Spleen (tissue), 7 donors: Measurements from ENCODE around the gene RIMBP2.

Experiments
- CTCF ChIP-seq, 11 experiments: fragments of 200-600 bp in 7 of 11; fragments of 450-650 bp in 4 of 11; sonication (generic) in 4 of 11; IDR thresholded peaks in 8 of 11; conservative IDR thresholded peaks in 3 of 11; 1 replicate in 7 of 11; 2 replicates in 4 of 11; pipeline versions ENCODE4 v1.4.0 to v1.8.0; 2016 to 2021; ENCODE audit warnings: antibody characterized with exemption in 11 of 11, inconsistent platforms in 4 of 11, mild to moderate bottlenecking in 1 of 11
- POLR2A ChIP-seq, 3 donors: fragments of 450-650 bp; IDR thresholded peaks; one replicate each; pipeline ENCODE4 v1.5.1; 2017; ENCODE audit warnings: antibody characterized with exemption in 3 of 3, mild to moderate bottlenecking in 1 of 3
- POLR2AphosphoS5 ChIP-seq, 3 donors: sonication (generic); formaldehyde crosslinking; IDR thresholded peaks; one replicate each; pipeline ENCODE4 v1.5.1; 2017; ENCODE audit warnings: antibody characterized with exemption in 3 of 3
- donor health status: DM: no; HTN: no; CAD: no; lungs with moderate emphysema.
- donor health status: DM: no; HTN: no; CAD: no.
- donor health status: DM: no; HTN: no; CAD: no.

DNA sequence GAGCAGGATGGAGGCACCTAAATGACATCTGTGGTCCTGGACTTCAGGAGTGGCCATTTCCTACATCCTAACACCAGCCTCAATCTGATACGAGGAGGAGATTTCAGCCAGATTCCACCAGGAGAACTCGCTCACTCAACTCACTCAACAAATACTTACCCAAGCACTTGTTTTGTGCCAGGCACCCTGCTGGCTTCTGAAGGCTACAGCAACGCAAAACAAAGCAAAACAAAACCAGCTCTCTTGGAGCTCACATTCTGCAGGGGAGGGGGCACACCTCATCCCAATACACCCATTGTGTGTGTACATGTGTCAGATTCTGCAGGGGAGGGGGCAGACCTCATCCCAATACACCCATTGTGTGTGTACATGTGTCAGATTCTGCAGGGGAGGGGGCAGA is 233.7 kb downstream of the RIMBP2 start:
- TF ChIP-seq CTCF (IDR thresholded peaks at IDR 0.05 in 8 of 11, conservative IDR thresholded peaks at IDR 0.05 in 3 of 11) (no peak), POLR2A (IDR thresholded peaks at IDR 0.05) (no peak), POLR2AphosphoS5 (IDR thresholded peaks at IDR 0.05) (no peak)
